Placental pericyte (primary cell): ENCODE measurements around the gene LAMP2. TPM values are rescaled to one million over a fixed set of nuclear protein-coding genes. Genes with fewer than 3 reads are reported as not detected.

ENCODE experiments used
- small RNA-seq: library from RNA; depleted of rRNA; stranded (forward); fragments of <200 nt; gene quantifications from one replicate; pipeline ENCODE3, GENCODE V24; 2012; ENCODE audit warnings: low replicate concordance
- total RNA-seq: library from RNA; depleted of rRNA; stranded (reverse); fragments of >200 nt; gene quantifications from 2 replicates; pipeline ENCODE4 v1.2.3, GENCODE V29; 2012

LAMP2 gene
- 146 and 162 TPM in 2 replicates for total RNA-seq

GRCh38 chrX:120468825-120469525 is at the start of gene LAMP2:
Gene LAMP2 (minus strand): TSS chrX:120469296. CDS start chrX:120469169, 127 bp downstream.

Small RNA genes within 50 kb of the gene (small RNA-seq; reads per million reads assigned to genes)
- not detected for gene RNU7-37P

Other genes with a start within 250 kb of the LAMP2 start
- 7.4 and 17.0 TPM in 2 replicates for gene ZBTB33, start 218.5 kb downstream of the LAMP2 start, total RNA-seq
- gene TMEM255A, start 157.8 kb downstream of the LAMP2 start, total RNA-seq: not detected in 2 replicates
- not detected in 2 replicates for gene ATP1B4, start 107.2 kb downstream of the LAMP2 start, total RNA-seq
- 35.9 and 106 TPM in 2 replicates for gene CUL4B, start 91.7 kb upstream of the LAMP2 start, total RNA-seq
- 21.9 and 39.9 TPM in 2 replicates for gene MCTS1, start 134.8 kb upstream of the LAMP2 start, total RNA-seq
- gene C1GALT1C1, start 160.8 kb upstream of the LAMP2 start, total RNA-seq: 21.2 and 45.1 TPM in 2 replicates